ENCODE measurements around the gene APEH.

Gene APEH

DNA sequence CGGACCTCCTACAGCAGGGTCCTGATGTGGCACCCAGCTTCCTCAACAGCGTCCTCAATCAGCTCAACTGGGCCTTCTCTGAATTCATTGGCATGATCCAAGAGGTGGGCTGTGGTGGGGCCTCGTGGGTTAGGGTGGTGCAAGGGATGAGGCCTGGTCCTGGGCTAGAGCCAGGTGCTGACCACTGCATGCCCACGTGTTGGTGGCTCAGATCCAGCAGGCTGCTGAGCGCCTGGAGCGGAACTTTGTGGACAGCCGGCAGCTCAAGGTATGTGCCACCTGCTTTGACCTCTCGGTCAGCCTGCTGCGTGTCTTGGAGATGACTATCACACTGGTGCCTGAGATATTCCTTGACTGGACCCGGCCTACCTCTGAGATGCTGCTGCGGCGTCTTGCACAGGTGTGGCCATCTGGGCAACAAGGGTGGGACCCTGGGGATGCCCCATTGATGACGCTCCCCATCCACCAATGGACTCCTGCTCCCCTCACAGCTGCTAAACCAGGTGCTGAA, 41.5 kb downstream of the APEH start:
- DNase-seq: no peak

GRCh38 chr3:49716169-49716568, 42.0 kb downstream of the APEH start:
- DNase-seq: no peak

DNA sequence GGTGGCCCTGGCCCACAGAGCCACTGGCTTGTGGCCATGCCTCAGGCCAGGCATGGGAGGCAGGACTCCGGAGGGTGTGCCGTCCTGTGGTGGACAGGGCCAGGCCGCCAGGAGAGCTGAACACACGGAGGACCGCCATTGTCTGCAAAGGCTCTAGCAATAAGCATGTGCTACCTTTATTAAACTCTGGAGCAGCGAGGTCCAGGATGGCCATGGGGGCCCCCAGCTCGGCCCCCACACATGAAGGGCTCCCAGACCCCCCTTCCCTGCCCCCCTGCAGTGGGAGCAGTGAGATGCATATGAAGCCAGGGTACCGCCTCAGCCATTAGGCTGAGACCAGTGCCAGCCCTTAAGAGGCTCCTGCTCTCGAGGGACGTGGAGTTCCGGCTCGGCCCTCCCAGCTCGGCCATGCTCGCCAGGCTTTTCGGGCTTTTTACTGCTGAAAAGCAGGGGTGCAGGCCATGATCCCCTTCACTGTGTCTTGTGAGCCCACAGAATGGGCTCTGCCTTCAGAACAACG, 42.6 kb downstream of the APEH start:
- DNase-seq: no peak

DNA sequence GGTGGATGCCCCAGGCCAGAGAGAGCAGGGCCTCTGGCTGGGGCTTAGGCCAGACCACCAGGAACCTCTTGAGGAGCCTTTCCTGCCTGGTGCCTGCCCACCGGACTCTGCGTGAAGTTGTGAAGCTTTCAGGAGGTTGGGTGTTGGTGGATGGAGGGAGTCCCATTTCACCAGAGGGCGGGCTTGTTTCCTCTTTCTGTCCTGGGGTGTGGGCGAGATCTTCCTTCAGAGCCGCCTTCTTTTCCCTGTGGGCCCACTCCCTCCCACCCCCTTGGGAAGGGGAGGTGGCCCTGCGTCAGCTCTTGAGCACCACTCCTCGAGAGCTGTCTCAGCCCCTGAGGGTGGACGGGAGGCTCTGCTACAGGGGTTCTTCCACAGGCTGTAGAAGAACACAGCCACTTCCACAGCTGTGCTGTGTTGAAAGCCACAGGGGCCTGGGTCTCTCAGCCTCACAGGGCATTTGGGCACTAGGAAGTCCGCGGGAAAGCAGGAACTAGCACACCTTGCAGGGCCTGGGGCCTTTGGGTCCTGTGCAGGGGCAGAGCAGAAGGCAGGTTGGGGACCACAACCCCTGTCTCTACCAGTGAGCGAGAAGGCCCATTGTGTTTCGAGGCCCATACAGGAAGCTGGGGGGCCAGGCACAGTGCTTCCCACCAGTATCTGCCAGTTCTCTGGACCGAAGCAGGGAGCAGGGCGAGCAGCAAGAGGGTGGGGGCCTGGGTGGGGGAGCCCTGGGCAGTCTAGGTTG, 43.2 kb downstream of the APEH start:
- DNase-seq: no peak

DNA sequence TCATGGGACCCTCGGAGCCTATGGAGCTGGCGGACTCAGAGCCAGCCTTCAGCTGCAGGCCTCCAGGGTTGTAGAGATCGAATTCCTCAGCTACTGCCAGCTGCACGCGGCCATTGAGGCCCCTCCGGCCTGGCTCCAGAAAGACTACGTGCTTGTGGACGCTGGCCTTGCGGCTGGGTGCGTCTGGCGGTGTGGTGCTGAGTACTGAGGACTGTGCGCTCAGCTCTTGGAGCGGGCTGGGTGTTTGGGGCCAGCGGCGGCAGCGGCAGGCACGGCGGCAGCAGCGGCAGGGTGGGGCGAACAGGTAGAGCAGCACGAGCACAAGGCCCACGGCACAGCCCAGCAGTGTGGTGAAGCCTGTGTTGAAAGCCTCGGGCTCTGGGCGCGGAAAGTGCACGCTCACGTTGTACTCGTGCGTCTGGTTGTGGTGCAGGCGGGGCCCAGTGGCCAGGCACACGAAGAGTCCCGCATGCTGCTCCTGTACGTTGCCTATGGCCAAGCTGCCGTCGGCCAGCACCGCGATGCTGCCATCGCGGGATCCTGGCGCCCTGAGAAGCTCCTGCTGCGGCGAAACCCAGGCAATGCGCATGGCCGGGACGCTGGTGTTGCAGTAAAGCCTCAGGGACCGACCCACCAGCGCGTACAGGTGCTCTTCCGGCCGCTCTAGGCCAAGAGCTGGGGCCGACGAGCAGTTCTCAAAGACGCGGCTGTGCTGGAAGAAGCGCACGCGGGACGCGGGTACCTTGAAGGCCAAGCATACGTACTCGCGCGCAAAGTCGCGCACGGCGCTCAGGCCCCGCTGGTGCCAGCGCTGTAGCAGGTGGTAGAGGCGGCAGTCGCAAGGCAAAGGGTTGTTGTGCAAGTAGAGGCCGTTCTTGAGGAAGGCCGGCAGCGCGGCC, 44.1 kb downstream of the APEH start:
- DNase-seq: no peak

DNA sequence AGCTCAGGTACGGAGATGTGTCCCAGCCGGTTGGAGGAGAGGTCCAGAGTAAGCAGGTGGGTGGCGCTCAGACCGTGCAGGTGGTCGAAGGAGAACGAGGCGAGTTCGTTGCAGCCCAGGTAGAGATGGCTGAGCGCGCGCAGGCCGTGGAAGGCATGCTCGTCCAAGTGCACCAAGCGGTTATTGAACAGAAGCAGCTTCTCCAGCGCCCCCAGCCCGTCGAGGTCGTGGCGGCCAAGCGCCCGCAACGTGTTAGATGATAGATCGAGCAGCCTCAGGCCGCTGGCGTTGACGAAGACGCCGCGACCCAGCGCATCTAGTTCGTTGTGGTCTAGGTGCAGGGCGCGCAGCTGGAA, 44.7 kb downstream of the APEH start:
- DNase-seq: no peak

- peak; percentile 53 for DNase-seq
Measured at GRCh38 chr3:49719214-49719884, 45.2 kb downstream of the APEH start, which contains the start of gene AMIGO3. Gene AMIGO3, minus strand, starts transcription at chr3:49719684. Its CDS starts 219 bp downstream, at chr3:49719465.

DNA sequence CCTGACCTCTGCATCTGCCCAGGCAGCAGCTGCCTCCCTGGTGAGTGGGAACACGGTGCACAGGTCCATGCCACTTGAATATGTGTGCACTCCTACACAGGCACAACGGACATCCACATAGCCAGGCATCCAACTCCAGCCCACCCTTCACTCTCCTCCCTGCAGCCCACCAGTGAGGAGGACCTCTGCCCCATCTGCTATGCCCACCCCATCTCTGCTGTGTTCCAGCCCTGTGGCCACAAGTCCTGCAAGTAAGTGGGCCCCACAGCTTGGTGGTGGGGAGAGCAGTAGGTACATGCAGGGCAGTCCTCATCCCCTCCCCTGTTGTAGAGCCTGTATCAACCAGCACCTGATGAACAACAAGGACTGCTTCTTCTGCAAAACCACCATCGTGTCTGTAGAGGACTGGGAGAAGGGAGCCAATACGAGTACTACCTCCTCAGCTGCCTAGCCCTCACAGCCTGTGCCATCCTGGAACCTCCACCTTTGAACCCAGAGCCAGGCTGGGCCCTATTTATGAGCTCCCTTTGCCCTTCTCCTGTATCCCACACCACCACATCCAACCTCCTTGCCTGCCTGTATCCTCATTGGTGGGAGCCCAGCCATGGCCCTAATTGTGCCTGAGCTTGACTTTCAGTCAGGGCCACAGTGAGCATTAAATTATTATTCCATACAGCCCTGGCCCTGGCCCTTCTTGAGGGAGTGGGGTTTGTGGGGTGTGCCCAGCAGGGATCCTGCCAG, 46.9 kb downstream of the APEH start:
- DNase-seq: no peak

DNA sequence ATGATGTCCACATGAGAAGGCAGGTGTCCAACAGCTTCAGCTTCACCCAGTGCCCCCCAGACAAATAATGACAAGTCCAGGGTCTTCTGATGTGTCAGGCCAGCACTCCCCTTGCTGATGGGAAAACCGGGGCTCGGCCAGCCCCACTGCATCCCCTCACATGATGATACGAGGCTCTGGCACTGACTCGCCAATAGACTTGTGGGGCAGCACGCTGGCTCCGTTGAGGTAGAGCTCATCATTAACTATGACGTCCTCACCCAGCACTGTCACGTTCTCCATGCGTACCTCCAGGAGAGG, 47.4 kb downstream of the APEH start:
- no peak for DNase-seq

DNA sequence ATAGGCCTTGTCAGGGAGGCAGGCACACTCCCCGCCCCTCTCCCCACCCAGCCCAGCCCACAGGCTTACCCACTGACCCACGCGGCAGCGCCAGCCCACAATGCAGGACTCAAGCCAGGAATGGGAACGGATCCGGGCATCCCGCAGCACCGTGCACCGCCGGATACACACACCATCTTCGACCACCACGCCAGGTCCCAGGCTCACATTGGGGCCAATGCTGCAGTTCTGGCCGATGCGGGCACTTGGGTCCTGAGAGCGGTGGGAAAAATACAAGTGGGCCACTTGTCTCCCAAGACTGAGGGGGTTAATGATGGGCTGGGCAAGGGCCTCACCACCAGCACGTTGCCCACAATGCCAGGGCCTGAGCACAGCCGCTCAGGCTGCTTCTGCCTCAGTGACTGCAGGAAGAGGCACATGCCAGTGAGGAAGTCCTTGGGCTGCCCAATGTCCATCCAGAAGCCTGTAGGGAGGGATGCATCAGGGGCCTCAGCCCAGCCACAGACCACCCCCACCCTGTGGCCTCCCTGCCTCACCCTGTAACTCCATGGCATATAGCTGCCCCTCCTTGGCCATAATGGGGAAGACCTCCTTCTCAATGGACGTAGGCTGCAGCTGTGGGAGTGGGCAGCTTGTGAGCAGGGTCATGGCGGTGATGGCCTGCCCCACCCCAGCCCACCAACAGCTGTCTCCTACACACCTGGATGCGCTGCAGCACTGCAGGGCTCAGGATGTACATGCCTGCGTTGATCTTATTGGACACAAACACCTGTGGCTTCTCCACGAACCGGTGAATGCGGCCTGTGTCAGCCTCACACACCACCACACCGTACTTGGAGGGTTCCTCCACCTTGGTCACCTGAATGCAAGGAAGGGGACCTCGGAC, 48.0 kb downstream of the APEH start:
- no peak for DNase-seq

DNA sequence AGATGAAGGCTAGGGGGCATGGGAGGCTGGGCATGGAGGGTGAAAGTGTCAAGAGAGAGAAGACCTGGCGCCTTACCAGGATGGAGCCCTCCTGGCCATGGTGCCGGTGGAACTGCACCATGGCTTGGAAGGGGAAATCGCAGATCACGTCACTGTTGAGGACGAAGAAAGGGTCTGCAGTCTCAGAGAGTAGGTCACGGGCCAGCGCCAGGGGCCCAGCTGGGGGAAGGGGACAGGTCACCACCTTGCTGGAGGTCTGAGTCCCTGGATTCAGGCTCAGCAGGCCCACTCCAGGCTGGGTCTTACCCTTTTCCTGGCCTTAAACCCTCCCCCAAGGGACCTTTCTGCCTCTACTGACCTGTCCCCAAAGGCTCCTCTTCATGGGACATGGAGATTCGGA, 48.7 kb downstream of the APEH start:
- no peak for DNase-seq

DNA sequence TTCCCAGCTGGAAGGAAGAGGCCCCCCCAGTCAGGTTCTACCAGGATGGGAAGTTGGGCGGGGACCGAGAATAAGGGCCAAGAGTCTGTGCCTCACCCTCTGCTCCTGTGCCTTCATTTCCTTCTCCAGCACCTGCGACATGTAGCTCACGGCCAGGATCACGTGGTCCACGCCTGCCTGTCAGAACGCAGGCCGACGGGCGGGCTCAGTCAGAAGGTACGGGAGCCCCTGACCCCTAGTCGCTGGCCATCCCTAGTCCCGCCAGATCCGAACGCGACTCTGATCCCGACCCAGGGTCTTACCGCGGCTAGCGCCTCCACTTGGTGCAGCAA, 49.1 kb downstream of the APEH start:
- DNase-seq: no peak

- peak; percentile 37 for DNase-seq
Measured at GRCh38 chr3:49723628-49724551, 49.7 kb downstream of the APEH start, which contains the start of gene GMPPB. Gene GMPPB, minus strand, starts transcription at chr3:49723951. Its CDS starts 225 bp downstream, at chr3:49723726.

GRCh38 chr3:49724586-49724985, 50.4 kb downstream of the APEH start:
- no peak for DNase-seq

- no peak for DNase-seq
Measured at GRCh38 chr3:49725906-49726681, 51.9 kb downstream of the APEH start.

DNA sequence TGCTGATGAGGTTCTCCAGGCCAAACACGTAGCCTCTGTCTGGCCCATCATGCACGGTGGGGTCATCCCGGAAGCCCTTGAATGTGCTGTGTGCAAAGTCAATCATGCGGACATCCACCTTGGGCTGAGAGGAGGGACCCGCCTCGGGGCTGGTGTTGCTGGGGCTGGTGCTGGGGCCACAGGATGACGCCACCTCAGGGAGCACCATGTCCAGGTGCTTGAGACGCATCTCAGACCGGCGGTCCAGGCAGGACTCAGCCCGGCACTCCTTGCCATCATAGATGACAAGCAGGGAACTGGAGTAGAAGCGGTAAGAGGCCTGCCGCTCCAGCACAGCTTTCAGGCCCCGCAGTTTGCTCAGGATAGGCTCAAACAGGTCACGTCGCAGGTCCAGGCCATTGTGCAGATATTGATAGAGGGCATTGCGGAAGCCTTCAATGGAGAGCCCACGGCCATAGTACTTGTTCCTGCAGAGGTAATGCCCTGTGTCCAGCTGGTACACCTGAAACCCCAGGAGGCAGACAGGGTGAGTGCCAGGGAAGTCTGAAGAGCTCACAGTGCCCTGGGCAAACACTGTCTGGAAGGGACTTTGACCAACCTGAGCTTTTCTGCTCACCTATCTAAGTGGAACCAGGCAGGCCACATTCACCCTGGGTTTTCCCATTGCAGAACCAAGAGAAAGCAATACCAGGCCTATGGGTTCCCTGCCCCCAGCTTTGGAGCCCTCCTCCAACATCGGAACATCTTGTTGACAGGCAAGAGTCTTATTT, 53.2 kb downstream of the APEH start:
- no peak for DNase-seq

GRCh38 chr3:49727924-49728361, 53.8 kb downstream of the APEH start:
- no peak for DNase-seq

DNA sequence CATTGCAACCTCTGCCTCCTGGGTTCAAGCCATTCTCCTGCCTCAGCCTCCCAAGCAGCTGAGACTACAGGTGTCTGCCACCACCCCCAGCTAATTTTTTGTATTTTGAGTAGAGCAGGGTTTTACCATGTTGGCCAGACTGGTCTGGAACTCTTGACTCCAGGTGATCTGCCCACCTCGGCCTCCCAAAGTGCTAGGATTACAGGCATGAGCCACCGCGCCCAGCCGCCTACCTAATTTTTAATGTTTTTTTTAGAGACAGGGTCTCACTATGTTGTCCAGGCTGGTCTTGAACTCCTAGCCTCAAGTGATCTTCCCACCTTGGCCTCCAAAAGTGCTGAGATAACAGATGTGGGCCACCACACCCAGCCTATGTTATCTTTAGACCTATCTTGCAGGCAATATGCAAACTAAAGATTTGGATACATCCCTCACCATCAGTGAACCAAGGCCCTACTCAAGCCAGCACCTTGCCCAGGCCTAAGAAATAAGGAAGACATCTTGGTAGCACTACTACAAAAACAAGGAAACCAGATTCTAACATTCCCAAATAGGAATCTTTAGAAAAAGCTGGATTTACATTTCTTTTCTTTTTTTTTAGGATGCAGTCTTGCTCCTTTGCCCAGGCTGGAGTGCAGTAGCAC, 55.9 kb downstream of the APEH start:
- no peak for DNase-seq
